Mucosa of rectum (tissue), 2 donors: ENCODE data around the gene LRMDA.
A peak's percentile ranks its signal among the peaks of the same experiment; 100 is the strongest.

Source experiments
- H3K27ac ChIP-seq, 2 donors: one replicate each; pipeline ENCODE4 v1.7.0; 2013; ENCODE audit warnings: inconsistent platforms in 2 of 2, low read depth in 2 of 2, low read length in 2 of 2
- H3K27me3 ChIP-seq, 2 donors: one replicate each; pipeline ENCODE4 v1.7.0; 2013; ENCODE audit warnings: low read length in 2 of 2; ENCODE audit not compliant: control insufficient read depth in 2 of 2, insufficient read depth in 2 of 2
- H3K36me3 ChIP-seq, 2 donors: one replicate each; pipeline ENCODE4 v1.7.0; 2013; ENCODE audit warnings: low read length in 2 of 2; ENCODE audit not compliant: control insufficient read depth in 2 of 2, insufficient read depth in 2 of 2
- H3K4me1 ChIP-seq, 2 donors: one replicate each; pipeline ENCODE4 v1.7.0; 2013; ENCODE audit warnings: low read length in 2 of 2, mild to moderate bottlenecking in 1 of 2; ENCODE audit not compliant: control insufficient read depth in 2 of 2, insufficient read depth in 2 of 2
- H3K4me3 ChIP-seq, 2 donors: one replicate each; pipeline ENCODE4 v1.7.0; 2013; ENCODE audit warnings: low read length in 2 of 2
- H3K9ac ChIP-seq, 2 donors: one replicate each; pipeline ENCODE4 v1.7.0; 2013; ENCODE audit warnings: low read length in 2 of 2, low read depth in 1 of 2, mild to moderate bottlenecking in 1 of 2
- H3K9me3 ChIP-seq, 2 donors: one replicate each; pipeline ENCODE4 v1.7.0; 2013; ENCODE audit warnings: low read length in 2 of 2; ENCODE audit not compliant: control insufficient read depth in 2 of 2
- donor health status: healthy.
- donor health status: Normal muscosa, but diverticular disease.

LRMDA gene

GRCh38 chr10:76318211-76318610, 886.8 kb downstream of the LRMDA start:
- H3K9ac ChIP-seq = no peak overlapping the region
- no peaks in the 10 kb centered on the region for H3K27me3 ChIP-seq
- peaks cover 0 to 2% of the 10 kb centered on the region in 2 donors for H3K9me3 ChIP-seq
- H3K27ac ChIP-seq = no peak overlapping the region
- H3K4me3 ChIP-seq = no peak overlapping the region
- H3K36me3 ChIP-seq = no peaks in the 10 kb centered on the region
- H3K4me1 ChIP-seq = no peaks in the 10 kb centered on the region

- Histone ChIP-seq H3K27me3 (no peaks in the 10 kb centered on the region), H3K27ac (no peak overlapping the region), H3K9ac (no peak overlapping the region), H3K4me1 (no peaks in the 10 kb centered on the region), H3K36me3 (no peaks in the 10 kb centered on the region), H3K4me3 (no peak overlapping the region), H3K9me3 (peaks cover 0 to 2% of the 10 kb centered on the region in 2 donors)
These were observed 888.2 kb downstream of the LRMDA start for GRCh38 chr10:76319661-76320060.

- Histone ChIP-seq H3K4me1 (no peaks in the 10 kb centered on the region), H3K9ac (no peak overlapping the region), H3K36me3 (no peaks in the 10 kb centered on the region), H3K4me3 (no peak overlapping the region), H3K27ac (peak overlapping the region in 1 of 2 donors; percentile 4), H3K9me3 (no peaks in the 10 kb centered on the region), H3K27me3 (no peaks in the 10 kb centered on the region)
These were observed 892.9 kb downstream of the LRMDA start for GRCh38 chr10:76324283-76324682.

GRCh38 chr10:76327441-76327840, 896.0 kb downstream of the LRMDA start:
- H3K4me3 ChIP-seq = no peak overlapping the region
- H3K9ac ChIP-seq = no peak overlapping the region
- no peak overlapping the region for H3K27ac ChIP-seq
- no peaks in the 10 kb centered on the region for H3K4me1 ChIP-seq
- no peaks in the 10 kb centered on the region for H3K9me3 ChIP-seq
- no peaks in the 10 kb centered on the region for H3K36me3 ChIP-seq
- no peaks in the 10 kb centered on the region for H3K27me3 ChIP-seq

- no peaks in the 10 kb centered on the region for H3K9me3 ChIP-seq
- H3K4me3 ChIP-seq = no peak overlapping the region
- no peaks in the 10 kb centered on the region for H3K27me3 ChIP-seq
- no peak overlapping the region for H3K27ac ChIP-seq
- H3K9ac ChIP-seq = no peak overlapping the region
- no peaks in the 10 kb centered on the region for H3K36me3 ChIP-seq
- no peaks in the 10 kb centered on the region for H3K4me1 ChIP-seq
These were observed 896.9 kb downstream of the LRMDA start for GRCh38 chr10:76328348-76328747.

GRCh38 chr10:76329891-76330575, 898.6 kb downstream of the LRMDA start:
- Histone ChIP-seq H3K27me3 (no peaks in the 10 kb centered on the region), H3K4me1 (no peaks in the 10 kb centered on the region), H3K9me3 (no peaks in the 10 kb centered on the region), H3K4me3 (no peak overlapping the region), H3K36me3 (no peaks in the 10 kb centered on the region), H3K27ac (no peak overlapping the region), H3K9ac (no peak overlapping the region)

GRCh38 chr10:76331742-76332141, 900.3 kb downstream of the LRMDA start:
- Histone ChIP-seq H3K9me3 (no peaks in the 10 kb centered on the region), H3K9ac (no peak overlapping the region), H3K4me1 (peaks cover 0 to 10% of the 10 kb centered on the region in 2 donors), H3K36me3 (no peaks in the 10 kb centered on the region), H3K27me3 (no peaks in the 10 kb centered on the region), H3K27ac (no peak overlapping the region), H3K4me3 (no peak overlapping the region)

- no peaks in the 10 kb centered on the region for H3K36me3 ChIP-seq
- H3K27ac ChIP-seq = no peak overlapping the region
- H3K4me1 ChIP-seq = peaks cover 4 to 18% of the 10 kb centered on the region in 2 donors
- no peaks in the 10 kb centered on the region for H3K9me3 ChIP-seq
- no peaks in the 10 kb centered on the region for H3K27me3 ChIP-seq
- H3K9ac ChIP-seq = no peak overlapping the region
- H3K4me3 ChIP-seq = no peak overlapping the region
These were observed 901.9 kb downstream of the LRMDA start for GRCh38 chr10:76333326-76333725.

- Histone ChIP-seq H3K4me3 (no peak overlapping the region), H3K4me1 (peaks cover 4 to 18% of the 10 kb centered on the region in 2 donors), H3K9ac (no peak overlapping the region), H3K27ac (no peak overlapping the region), H3K27me3 (no peaks in the 10 kb centered on the region), H3K36me3 (no peaks in the 10 kb centered on the region), H3K9me3 (no peaks in the 10 kb centered on the region)
These were observed 902.4 kb downstream of the LRMDA start for GRCh38 chr10:76333796-76334195.

- Histone ChIP-seq H3K36me3 (no peaks in the 10 kb centered on the region), H3K27me3 (no peaks in the 10 kb centered on the region), H3K27ac (no peak overlapping the region), H3K9me3 (no peaks in the 10 kb centered on the region), H3K4me1 (peaks cover 4 to 18% of the 10 kb centered on the region in 2 donors), H3K9ac (no peak overlapping the region), H3K4me3 (no peak overlapping the region)
These were observed 902.8 kb downstream of the LRMDA start for GRCh38 chr10:76334255-76334654.
